Measurements from ENCODE around the gene CRHBP.

GRCh38 chr5:76983468-76983867, 30.6 kb downstream of the CRHBP start:
- TF ChIP-seq ZNF280A (IDR thresholded peaks at IDR 0.05; ENCODE audit: low read depth, partially characterized antibody) (no peak), ARID1B (IDR thresholded peaks at IDR 0.05) (no peak)

Data from K562 (cell line).